ENCODE measurements around the gene MDP1. TPM values are rescaled to one million over a fixed set of nuclear protein-coding genes. Genes with fewer than 3 reads are reported as not detected.

MDP1 gene
- total and polyA plus RNA-seq, 7 donors = 6.2 to 19.7 (median 13.0) TPM

GRCh38 chr14:24198814-24199524 is 16.9 kb downstream of the MDP1 start:
- no peak overlapping the region for H3K27ac ChIP-seq
- no peak for DNase-seq
- WGBS, 3 donors = 83 to 85% (median 85%) methylated on average over 7 of the region's 7 CpGs
- H3K27me3 ChIP-seq (ENCODE audit: insufficient read depth in 3 of 3, low read length in 2 of 3) = no peaks in the 10 kb centered on the region
- H3K9me3 ChIP-seq = no peaks in the 10 kb centered on the region
- H3K4me3 ChIP-seq = no peak overlapping the region
- intact Hi-C loops (cut with DNase I) = no loop called here
- H3K4me1 ChIP-seq = peaks cover 22% of the 10 kb centered on the region
- H3K36me3 ChIP-seq (ENCODE audit: insufficient read depth in 1 of 2, low read depth in 1 of 2) = peaks cover 2 to 19% of the 10 kb centered on the region in 2 donors
- ATAC-seq = no peak
- TF ChIP-seq CTCF (IDR thresholded peaks at IDR 0.05) = no peak

DNA sequence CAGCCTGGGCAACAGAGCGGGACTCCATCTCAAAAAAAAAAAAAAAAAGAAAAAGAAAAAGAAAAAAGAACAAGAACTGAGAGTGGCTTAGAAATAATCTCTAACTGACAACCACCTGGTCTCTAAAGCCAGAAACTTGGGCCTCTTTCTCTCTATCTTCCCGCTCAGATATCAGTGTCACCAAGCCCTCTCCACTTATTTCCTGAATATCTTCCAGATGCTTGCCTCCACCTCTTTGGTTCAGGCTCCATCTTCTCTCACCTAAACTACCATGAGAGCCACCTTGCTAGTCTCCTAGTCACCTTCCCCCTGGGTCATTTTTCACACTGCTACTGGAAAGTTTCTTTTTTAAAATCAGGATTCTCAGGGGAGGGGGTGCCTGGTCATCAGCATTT is 18.8 kb downstream of the MDP1 start:
- Histone ChIP-seq H3K4me3 (peak overlapping the region; percentile 89), H3K27me3 (ENCODE audit: insufficient read depth in 3 of 3, low read length in 2 of 3) (no peaks in the 10 kb centered on the region), H3K9me3 (no peaks in the 10 kb centered on the region), H3K4me1 (peaks cover 22% of the 10 kb centered on the region), H3K27ac (peak overlapping the region; percentile 96), H3K36me3 (ENCODE audit: insufficient read depth in 1 of 2, low read depth in 1 of 2) (peaks cover 0 to 27% of the 10 kb centered on the region in 2 donors)
- WGBS, 3 donors = 93 to 98% (median 94%) methylated on average over 2 of the region's 2 CpGs
- DNase-seq = no peak
- intact Hi-C loops (cut with DNase I) = no loop called here
- no peak for TF ChIP-seq CTCF (IDR thresholded peaks at IDR 0.05)
- ATAC-seq = no peak

- intact Hi-C loops (cut with DNase I) = no loop called here
- WGBS, 3 donors = 34 to 35% (median 34%) methylated on average over 33 of the region's 33 CpGs
- TF ChIP-seq CTCF (IDR thresholded peaks at IDR 0.05) = no peak
- ATAC-seq (peak; percentile 11 to 45 (median 31)), DNase-seq (no peak)
- peak overlapping the region; percentile 89 for H3K4me3 ChIP-seq
- no peaks in the 10 kb centered on the region for H3K9me3 ChIP-seq
- peak overlapping the region; percentile 96 for H3K27ac ChIP-seq
- H3K36me3 ChIP-seq (ENCODE audit: insufficient read depth in 1 of 2, low read depth in 1 of 2) = peaks cover 0 to 31% of the 10 kb centered on the region in 2 donors
- no peaks in the 10 kb centered on the region for H3K27me3 ChIP-seq (ENCODE audit: insufficient read depth in 3 of 3, low read length in 2 of 3)
- peaks cover 22% of the 10 kb centered on the region for H3K4me1 ChIP-seq
Measured at GRCh38 chr14:24196071-24197055, 19.5 kb downstream of the MDP1 start.

DNA sequence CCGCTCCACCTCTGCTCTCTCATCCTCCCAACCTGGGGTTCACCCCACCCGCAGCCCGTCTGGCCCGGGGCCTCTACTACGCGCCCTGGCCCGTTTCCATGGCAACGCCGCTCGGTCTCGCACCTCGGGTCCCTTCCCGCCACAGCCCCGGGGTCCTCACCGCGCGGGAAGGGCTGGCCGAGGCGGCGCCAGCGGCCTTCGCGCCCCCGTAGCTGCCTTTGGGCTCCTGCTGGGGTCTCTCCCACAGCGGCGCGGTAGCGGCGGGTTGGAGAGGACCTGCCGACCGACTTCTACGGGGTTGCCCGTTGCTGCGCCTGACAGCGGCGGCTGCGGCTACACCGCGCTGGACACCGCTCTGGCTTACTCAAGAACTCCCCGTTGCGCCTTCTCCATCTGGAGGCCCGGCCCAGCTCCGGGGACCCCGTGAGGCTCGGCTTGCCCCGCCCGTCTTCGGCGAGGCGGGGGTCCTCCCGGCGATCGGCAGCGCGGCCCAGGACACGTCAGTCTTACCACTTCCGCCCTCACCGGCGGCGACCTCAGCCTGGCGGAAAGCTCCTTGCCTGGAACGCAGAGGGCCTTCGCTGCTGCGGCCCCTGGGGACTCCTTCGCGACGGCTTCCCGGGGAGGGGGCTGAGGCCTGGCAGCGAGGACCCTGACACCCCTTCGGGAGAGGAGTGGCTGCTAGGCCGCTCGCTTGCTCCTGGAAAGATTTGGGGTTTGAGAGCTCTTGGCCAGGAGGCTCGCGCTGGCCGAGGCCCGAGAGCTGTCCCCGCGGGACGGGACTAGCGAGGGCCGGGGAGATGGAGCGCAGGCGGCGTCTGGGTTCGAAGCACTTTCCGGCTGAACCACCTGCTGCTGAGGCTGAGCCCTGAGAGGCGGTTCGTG is 20.4 kb downstream of the MDP1 start, which contains the start of gene TM9SF1:
TM9SF1 (minus strand) TSS at position 256 of the 885 bp plus-strand sequence. CDS start 422 bp downstream, outside the sequence.
- no peak for TF ChIP-seq CTCF (IDR thresholded peaks at IDR 0.05)
- Histone ChIP-seq H3K36me3 (ENCODE audit: insufficient read depth in 1 of 2, low read depth in 1 of 2) (peaks cover 0 to 35% of the 10 kb centered on the region in 2 donors), H3K27ac (peak within 1 kb of the TSS; percentile 96), H3K4me3 (peak within 1 kb of the TSS; percentile 89), H3K9me3 (no peaks in the 10 kb centered on the region), H3K4me1 (peaks cover 22% of the 10 kb centered on the region), H3K27me3 (ENCODE audit: insufficient read depth in 3 of 3, low read length in 2 of 3) (no peaks in the 10 kb centered on the region)
- 0 to 1% (median 1%) methylated on average over 82 to 89 of the region's 89 CpGs for WGBS, 3 donors
- ATAC-seq (peak; percentile 93 to 97 (median 94)), DNase-seq (peak; percentile 91 to 95)
- intact Hi-C loops (cut with DNase I) = no loop called here
